ENCODE measurements around the gene MYOM1.

Gene MYOM1

DNA sequence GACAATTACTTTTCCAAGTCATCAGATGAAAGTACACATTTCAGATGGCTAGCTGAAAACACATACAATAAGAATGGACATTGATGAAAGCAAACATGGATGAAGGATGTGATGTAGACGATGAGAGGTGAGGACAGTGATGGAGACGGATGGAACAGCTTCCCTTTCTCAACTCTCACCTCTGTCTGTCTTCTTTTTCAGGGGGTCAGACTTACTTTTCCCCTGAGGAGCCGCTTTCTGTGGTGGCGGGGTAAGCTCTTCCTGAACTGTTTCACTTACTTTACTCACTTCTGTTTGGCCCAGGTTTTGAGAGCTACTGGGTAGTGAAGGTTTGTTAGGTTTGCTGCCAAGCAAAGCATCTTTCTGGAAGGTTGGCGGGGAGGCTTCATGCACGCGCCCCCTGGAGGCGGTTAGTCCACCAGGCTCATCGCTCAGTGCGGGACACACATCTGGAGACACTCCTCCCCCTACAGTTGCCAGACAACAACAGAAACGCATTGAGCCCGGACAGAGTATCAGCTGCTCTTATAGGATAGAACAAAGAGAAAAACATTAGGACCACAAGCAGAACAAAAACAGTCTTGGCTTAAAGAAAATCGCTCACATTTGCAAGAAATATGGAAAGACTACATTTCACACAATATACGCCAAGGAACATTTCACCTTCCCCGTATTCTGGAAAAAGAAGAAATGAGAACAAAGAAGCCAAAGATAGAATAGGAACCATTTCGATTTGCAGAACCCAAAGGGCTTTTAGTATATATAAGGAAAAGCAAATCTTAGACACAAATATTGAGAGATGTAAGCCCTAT is 90.5 kb downstream of the MYOM1 start:
- Mint-ChIP-seq H3K4me3 (peak overlapping the region; percentile 31), H3K4me1 (ENCODE audit: low read depth) (peaks cover 10% of the 10 kb centered on the region), H3K27me3 (ENCODE audit: low read depth) (peaks cover 3% of the 10 kb centered on the region), H3K27ac (peak overlapping the region; percentile 18), H3K9me3 (no peaks in the 10 kb centered on the region), H3K36me3 (ENCODE audit: low read depth) (no peaks in the 10 kb centered on the region)
- peak; percentile 74 for DNase-seq (ENCODE audit: low spot score)

GRCh38 chr18:3126457-3127097 is 93.2 kb downstream of the MYOM1 start:
- H3K36me3 Mint-ChIP-seq (ENCODE audit: low read depth): no peaks in the 10 kb centered on the region
- H3K9me3 Mint-ChIP-seq: no peaks in the 10 kb centered on the region
- peaks cover 10% of the 10 kb centered on the region for H3K4me1 Mint-ChIP-seq (ENCODE audit: low read depth)
- no peak overlapping the region for H3K27ac Mint-ChIP-seq
- peaks cover 3% of the 10 kb centered on the region for H3K27me3 Mint-ChIP-seq (ENCODE audit: low read depth)
- no peak overlapping the region for H3K4me3 Mint-ChIP-seq
- no peak for DNase-seq (ENCODE audit: low spot score)

- peaks cover 10% of the 10 kb centered on the region for H3K4me1 Mint-ChIP-seq (ENCODE audit: low read depth)
- no peak for DNase-seq (ENCODE audit: low spot score)
- peaks cover 3% of the 10 kb centered on the region for H3K27me3 Mint-ChIP-seq (ENCODE audit: low read depth)
- no peak overlapping the region for H3K27ac Mint-ChIP-seq
- no peaks in the 10 kb centered on the region for H3K9me3 Mint-ChIP-seq
- H3K4me3 Mint-ChIP-seq: no peak overlapping the region
- H3K36me3 Mint-ChIP-seq (ENCODE audit: low read depth): no peaks in the 10 kb centered on the region
These were observed 94.9 kb downstream of the MYOM1 start for GRCh38 chr18:3124822-3125221.

DNA sequence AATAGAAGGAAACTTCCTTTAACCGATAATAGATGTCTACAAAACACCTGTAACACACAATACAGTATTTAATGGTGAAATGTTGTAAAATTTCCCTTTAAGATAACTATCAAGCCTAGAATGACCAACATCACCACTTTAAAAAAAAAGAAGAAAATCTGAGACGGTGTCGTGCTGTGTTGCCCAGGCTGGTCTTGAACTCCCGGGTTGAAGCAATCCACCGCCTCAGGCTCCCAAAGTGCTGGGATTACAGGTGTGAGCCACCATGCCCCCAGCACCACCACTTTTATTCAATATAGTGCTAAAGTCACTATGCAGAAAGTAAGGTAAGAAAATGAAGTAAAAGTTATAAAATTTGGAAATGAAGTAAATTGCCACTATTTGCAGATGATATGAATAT is 96.9 kb downstream of the MYOM1 start:
- no peaks in the 10 kb centered on the region for H3K36me3 Mint-ChIP-seq (ENCODE audit: low read depth)
- no peaks in the 10 kb centered on the region for H3K4me1 Mint-ChIP-seq (ENCODE audit: low read depth)
- no peak overlapping the region for H3K27ac Mint-ChIP-seq
- DNase-seq (ENCODE audit: low spot score): no peak
- no peaks in the 10 kb centered on the region for H3K9me3 Mint-ChIP-seq
- no peak overlapping the region for H3K4me3 Mint-ChIP-seq
- no peaks in the 10 kb centered on the region for H3K27me3 Mint-ChIP-seq (ENCODE audit: low read depth)

GRCh38 chr18:3121259-3121658 is 98.5 kb downstream of the MYOM1 start:
- H3K4me1 Mint-ChIP-seq (ENCODE audit: low read depth): no peaks in the 10 kb centered on the region
- H3K9me3 Mint-ChIP-seq: no peaks in the 10 kb centered on the region
- no peak overlapping the region for H3K4me3 Mint-ChIP-seq
- H3K36me3 Mint-ChIP-seq (ENCODE audit: low read depth): no peaks in the 10 kb centered on the region
- DNase-seq (ENCODE audit: low spot score): no peak
- no peak overlapping the region for H3K27ac Mint-ChIP-seq
- no peaks in the 10 kb centered on the region for H3K27me3 Mint-ChIP-seq (ENCODE audit: low read depth)

DNA sequence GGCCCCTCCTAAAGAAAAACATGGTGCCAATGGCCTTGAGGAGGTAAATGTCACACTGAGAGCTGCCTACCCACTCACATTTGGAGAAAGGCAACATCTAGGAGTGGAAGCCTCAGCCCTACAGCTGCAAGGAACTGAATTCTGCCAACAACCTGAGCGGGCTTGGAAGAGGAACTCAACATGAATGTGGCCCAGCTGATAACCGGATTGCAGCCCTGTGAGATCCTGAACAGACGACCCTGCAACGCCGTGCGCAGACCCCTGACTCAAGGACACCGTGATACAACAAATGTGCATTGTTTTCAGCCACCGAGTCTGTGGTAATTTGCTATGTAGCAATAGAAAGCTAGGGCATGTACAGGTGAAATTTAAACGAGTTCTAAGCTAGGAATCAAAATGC is 99.4 kb downstream of the MYOM1 start:
- no peak overlapping the region for H3K4me3 Mint-ChIP-seq
- H3K27ac Mint-ChIP-seq: no peak overlapping the region
- H3K9me3 Mint-ChIP-seq: no peaks in the 10 kb centered on the region
- H3K36me3 Mint-ChIP-seq (ENCODE audit: low read depth): no peaks in the 10 kb centered on the region
- H3K27me3 Mint-ChIP-seq (ENCODE audit: low read depth): no peaks in the 10 kb centered on the region
- H3K4me1 Mint-ChIP-seq (ENCODE audit: low read depth): no peaks in the 10 kb centered on the region
- no peak for DNase-seq (ENCODE audit: low spot score)

DNA sequence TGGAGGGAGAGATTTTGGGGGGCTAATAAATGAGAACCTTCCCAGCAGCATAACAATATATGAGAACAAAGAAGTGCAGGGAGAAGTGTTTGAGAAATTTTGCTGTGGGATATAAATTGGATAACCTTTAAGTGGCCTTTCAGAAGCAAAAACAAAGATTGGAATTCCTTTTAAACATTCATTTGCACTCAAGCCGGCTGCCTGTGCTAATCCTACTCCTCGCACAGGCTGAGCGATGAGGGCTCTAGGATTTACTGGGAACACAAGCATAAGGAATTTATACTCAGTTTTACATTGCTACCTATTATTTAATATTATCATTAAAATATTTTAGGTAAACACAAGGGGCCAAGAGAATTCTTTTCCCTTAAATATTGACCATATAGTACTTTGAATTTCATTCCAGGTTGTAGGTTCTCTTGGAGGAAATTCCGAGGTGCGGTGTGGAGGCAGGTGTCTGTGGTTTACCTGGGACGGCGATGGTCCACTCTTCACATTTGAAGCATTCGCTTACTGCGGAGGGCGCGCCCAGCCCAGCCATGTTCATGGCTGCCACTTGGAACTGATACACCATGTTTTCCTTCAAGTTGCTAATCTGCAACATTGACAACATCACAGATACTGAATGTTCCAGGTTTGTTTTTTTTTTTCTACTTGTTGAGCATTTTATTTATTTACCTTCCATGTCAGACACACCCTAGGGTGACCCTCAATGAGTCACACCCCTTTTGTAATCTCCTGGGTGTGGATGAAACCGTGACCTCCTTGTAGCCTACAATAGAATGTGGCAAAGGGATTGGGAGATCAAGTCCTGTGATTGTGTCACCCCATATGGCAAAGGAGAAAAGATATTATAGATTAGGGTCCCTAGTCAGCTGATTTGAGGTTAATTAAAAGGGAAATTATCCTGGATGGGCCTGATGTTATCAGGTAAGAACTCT is 100.1 kb downstream of the MYOM1 start:
- H3K9me3 Mint-ChIP-seq: no peaks in the 10 kb centered on the region
- no peak for DNase-seq (ENCODE audit: low spot score)
- H3K4me1 Mint-ChIP-seq (ENCODE audit: low read depth): no peaks in the 10 kb centered on the region
- H3K27ac Mint-ChIP-seq: peak overlapping the region; percentile 23
- H3K27me3 Mint-ChIP-seq (ENCODE audit: low read depth): no peaks in the 10 kb centered on the region
- no peaks in the 10 kb centered on the region for H3K36me3 Mint-ChIP-seq (ENCODE audit: low read depth)
- no peak overlapping the region for H3K4me3 Mint-ChIP-seq

- DNase-seq (ENCODE audit: low spot score): no peak
- Mint-ChIP-seq H3K27me3 (ENCODE audit: low read depth) (no peaks in the 10 kb centered on the region), H3K9me3 (no peaks in the 10 kb centered on the region), H3K4me1 (ENCODE audit: low read depth) (no peaks in the 10 kb centered on the region), H3K36me3 (ENCODE audit: low read depth) (no peaks in the 10 kb centered on the region), H3K27ac (no peak overlapping the region), H3K4me3 (no peak overlapping the region)
These were observed 101.4 kb downstream of the MYOM1 start for GRCh38 chr18:3118195-3119010.

- no peak for DNase-seq (ENCODE audit: low spot score)
- Mint-ChIP-seq H3K4me3 (no peak overlapping the region), H3K9me3 (no peaks in the 10 kb centered on the region), H3K4me1 (ENCODE audit: low read depth) (no peaks in the 10 kb centered on the region), H3K27me3 (ENCODE audit: low read depth) (no peaks in the 10 kb centered on the region), H3K36me3 (ENCODE audit: low read depth) (no peaks in the 10 kb centered on the region), H3K27ac (no peak overlapping the region)
These were observed 102.1 kb downstream of the MYOM1 start for GRCh38 chr18:3117493-3118192.

GRCh38 chr18:3115447-3116030 is 104.2 kb downstream of the MYOM1 start:
- no peaks in the 10 kb centered on the region for H3K4me1 Mint-ChIP-seq (ENCODE audit: low read depth)
- H3K36me3 Mint-ChIP-seq (ENCODE audit: low read depth): no peaks in the 10 kb centered on the region
- H3K27ac Mint-ChIP-seq: no peak overlapping the region
- DNase-seq (ENCODE audit: low spot score): no peak
- no peak overlapping the region for H3K4me3 Mint-ChIP-seq
- H3K9me3 Mint-ChIP-seq: no peaks in the 10 kb centered on the region
- H3K27me3 Mint-ChIP-seq (ENCODE audit: low read depth): no peaks in the 10 kb centered on the region

- Mint-ChIP-seq H3K27me3 (ENCODE audit: low read depth) (no peaks in the 10 kb centered on the region), H3K36me3 (ENCODE audit: low read depth) (no peaks in the 10 kb centered on the region), H3K9me3 (no peaks in the 10 kb centered on the region), H3K27ac (no peak overlapping the region), H3K4me3 (no peak overlapping the region), H3K4me1 (ENCODE audit: low read depth) (no peaks in the 10 kb centered on the region)
- DNase-seq (ENCODE audit: low spot score): no peak
These were observed 105.3 kb downstream of the MYOM1 start for GRCh38 chr18:3114451-3114850.

DNA sequence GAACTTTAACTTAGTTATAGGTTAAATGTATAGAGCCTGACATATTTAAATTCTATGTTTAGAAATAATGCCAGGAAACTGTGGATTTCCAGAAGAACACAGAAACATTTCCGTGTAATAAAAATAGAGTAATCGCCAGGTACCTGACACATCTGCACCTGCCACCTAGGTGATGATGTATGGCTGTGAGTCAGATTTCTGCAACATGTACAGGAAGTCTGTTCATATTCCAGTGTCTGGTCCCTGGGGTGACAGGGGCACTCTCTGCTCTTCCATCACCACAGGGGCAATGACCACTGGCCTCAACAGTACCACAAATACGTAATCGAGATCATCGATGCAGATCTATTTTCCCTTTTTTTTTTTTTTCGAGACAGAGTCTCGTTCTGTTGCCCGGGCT is 105.7 kb downstream of the MYOM1 start:
- no peak overlapping the region for H3K4me3 Mint-ChIP-seq
- no peaks in the 10 kb centered on the region for H3K4me1 Mint-ChIP-seq (ENCODE audit: low read depth)
- no peaks in the 10 kb centered on the region for H3K27me3 Mint-ChIP-seq (ENCODE audit: low read depth)
- H3K9me3 Mint-ChIP-seq: no peaks in the 10 kb centered on the region
- DNase-seq (ENCODE audit: low spot score): no peak
- no peak overlapping the region for H3K27ac Mint-ChIP-seq
- H3K36me3 Mint-ChIP-seq (ENCODE audit: low read depth): no peaks in the 10 kb centered on the region
